Hematopoietic multipotent progenitor cell treated with erythropoietin and hydrocortisone succinate and interleukin-3 and kit ligand, for 8 days (in vitro differentiated cells): ENCODE data around the gene RFX3.

Experiments
- DNase-seq: peaks from one replicate; pipeline ENCODE4 v3.0.0-alpha.2; 2015

Gene RFX3

GRCh38 chr9:3475300-3476020 is 50.3 kb downstream of the RFX3 start:
- DNase-seq, result peak; percentile 27

GRCh38 chr9:3474821-3475220 is 51.0 kb downstream of the RFX3 start:
- no peak for DNase-seq

GRCh38 chr9:3473405-3473804 is 52.4 kb downstream of the RFX3 start:
- no peak for DNase-seq

GRCh38 chr9:3471883-3472282 is 53.9 kb downstream of the RFX3 start:
- peak; percentile 54 for DNase-seq

GRCh38 chr9:3468421-3469205 is 57.2 kb downstream of the RFX3 start:
- DNase-seq, result no peak

- peak; percentile 80 for DNase-seq
Measured at GRCh38 chr9:3467593-3468219, 58.1 kb downstream of the RFX3 start.

GRCh38 chr9:3464033-3464638 is 61.7 kb downstream of the RFX3 start:
- DNase-seq, result no peak

- no peak for DNase-seq
Measured at GRCh38 chr9:3458806-3459475, 66.9 kb downstream of the RFX3 start.

- no peak for DNase-seq
Measured at GRCh38 chr9:3457175-3457574, 68.6 kb downstream of the RFX3 start.

GRCh38 chr9:3455717-3456116 is 70.1 kb downstream of the RFX3 start:
- no peak for DNase-seq

GRCh38 chr9:3455094-3455493 is 70.7 kb downstream of the RFX3 start:
- no peak for DNase-seq

- no peak for DNase-seq
Measured at GRCh38 chr9:3451956-3452355, 73.8 kb downstream of the RFX3 start.

- DNase-seq, result no peak
Measured at GRCh38 chr9:3447788-3448187, 78.0 kb downstream of the RFX3 start.

GRCh38 chr9:3447143-3447542 is 78.7 kb downstream of the RFX3 start:
- DNase-seq, result no peak

- DNase-seq, result no peak
Measured at GRCh38 chr9:3446313-3446712, 79.5 kb downstream of the RFX3 start.

GRCh38 chr9:3444016-3444415 is 81.8 kb downstream of the RFX3 start:
- DNase-seq, result no peak

GRCh38 chr9:3441197-3441816 is 84.5 kb downstream of the RFX3 start:
- DNase-seq, result peak; percentile 73

GRCh38 chr9:3436629-3437420 is 89.0 kb downstream of the RFX3 start:
- DNase-seq, result no peak

GRCh38 chr9:3435732-3436131 is 90.1 kb downstream of the RFX3 start:
- DNase-seq, result no peak

GRCh38 chr9:3434594-3434993 is 91.2 kb downstream of the RFX3 start:
- DNase-seq, result no peak

GRCh38 chr9:3433754-3434153 is 92.0 kb downstream of the RFX3 start:
- no peak for DNase-seq

GRCh38 chr9:3433066-3433465 is 92.7 kb downstream of the RFX3 start:
- DNase-seq, result no peak
